Raji (cell line): ENCODE results near the gene RAC2.

Experiments used
- POLR2A ChIP-seq: IDR thresholded peaks from 2 replicates; pipeline ENCODE4 v1.6.1; 2011; ENCODE audit warnings: low read depth, low read length, control low read depth; ENCODE audit not compliant: insufficient read depth

RAC2 gene

GRCh38 chr22:37211866-37212173, 32.2 kb downstream of the RAC2 start:
- no peak for TF ChIP-seq POLR2A

- TF ChIP-seq POLR2A: no peak
Measured at GRCh38 chr22:37211075-37211865, 32.8 kb downstream of the RAC2 start.

- no peak for TF ChIP-seq POLR2A
Measured at GRCh38 chr22:37210041-37210803, 33.8 kb downstream of the RAC2 start.

GRCh38 chr22:37209140-37209845, 34.8 kb downstream of the RAC2 start:
- no peak for TF ChIP-seq POLR2A

- TF ChIP-seq POLR2A: no peak
Measured at GRCh38 chr22:37208401-37209139, 35.5 kb downstream of the RAC2 start.

- TF ChIP-seq POLR2A: no peak
Measured at GRCh38 chr22:37207981-37208380, 36.1 kb downstream of the RAC2 start.

GRCh38 chr22:37206841-37207821, 36.9 kb downstream of the RAC2 start:
- no peak for TF ChIP-seq POLR2A

- TF ChIP-seq POLR2A: no peak
Measured at GRCh38 chr22:37206118-37206840, 37.8 kb downstream of the RAC2 start.

GRCh38 chr22:37205046-37205445, 39.0 kb downstream of the RAC2 start:
- no peak for TF ChIP-seq POLR2A

GRCh38 chr22:37204045-37204655, 39.9 kb downstream of the RAC2 start:
- no peak for TF ChIP-seq POLR2A

- TF ChIP-seq POLR2A: no peak
Measured at GRCh38 chr22:37203354-37204044, 40.6 kb downstream of the RAC2 start.

GRCh38 chr22:37202716-37203115, 41.4 kb downstream of the RAC2 start:
- TF ChIP-seq POLR2A: no peak

- TF ChIP-seq POLR2A: no peak
Measured at GRCh38 chr22:37202001-37202555, 42.0 kb downstream of the RAC2 start.

- TF ChIP-seq POLR2A: no peak
Measured at GRCh38 chr22:37199760-37200108, 44.3 kb downstream of the RAC2 start.
